ENCODE results near the gene C10orf53. TPM values are rescaled to one million over a fixed set of nuclear protein-coding genes. Genes with fewer than 3 reads are reported as not detected.
"Not testable (repeated sequence)": the region's sequence is repeated elsewhere in the genome, so short reads cannot be mapped to it uniquely, and the experiment has no call there.

The C10orf53 gene
- total RNA-seq, 1 experiment from 2014 or later: not detected

DNA sequence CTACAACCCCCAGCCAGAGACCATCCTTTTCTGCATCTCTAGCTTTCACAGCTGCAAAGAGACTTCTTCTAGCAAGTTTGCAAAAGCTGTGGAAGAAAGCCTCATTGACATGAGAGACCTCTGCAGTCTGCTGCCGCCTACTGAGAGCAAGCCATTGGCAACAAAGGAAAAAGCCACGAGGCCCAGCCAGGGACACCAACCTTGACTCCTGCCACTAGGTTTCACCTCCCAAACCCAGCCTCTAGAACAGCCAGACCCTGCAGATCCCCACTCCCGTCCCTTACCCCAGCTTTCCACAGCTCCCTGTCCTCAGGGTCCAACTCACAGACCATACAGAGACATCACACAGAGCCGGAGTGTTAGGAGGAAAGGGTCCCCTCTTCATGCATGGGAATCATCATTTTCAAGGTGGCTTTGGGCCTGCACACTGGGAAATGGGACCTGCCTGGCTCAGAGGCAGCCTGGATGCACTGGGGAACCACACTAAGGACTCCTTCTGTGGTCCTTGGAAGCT lies 14.6 kb upstream of the C10orf53 start:
- Histone ChIP-seq H3K36me3 (no peaks in the 10 kb centered on the region), H3K4me3 (no peak overlapping the region), H3K27me3 (peaks cover 51% of the 10 kb centered on the region), H3K9me3 (no peaks in the 10 kb centered on the region)
- no peak for DNase-seq

- Histone ChIP-seq H3K4me3 (no peak overlapping the region), H3K9me3 (no peaks in the 10 kb centered on the region; the same call in 1 of the 2 replicates), H3K36me3 (no peaks in the 10 kb centered on the region), H3K27me3 (peaks cover 56% of the 10 kb centered on the region)
- no peak for DNase-seq
Measured at GRCh38 chr10:49666054-49666615, 13.3 kb upstream of the C10orf53 start.

DNA sequence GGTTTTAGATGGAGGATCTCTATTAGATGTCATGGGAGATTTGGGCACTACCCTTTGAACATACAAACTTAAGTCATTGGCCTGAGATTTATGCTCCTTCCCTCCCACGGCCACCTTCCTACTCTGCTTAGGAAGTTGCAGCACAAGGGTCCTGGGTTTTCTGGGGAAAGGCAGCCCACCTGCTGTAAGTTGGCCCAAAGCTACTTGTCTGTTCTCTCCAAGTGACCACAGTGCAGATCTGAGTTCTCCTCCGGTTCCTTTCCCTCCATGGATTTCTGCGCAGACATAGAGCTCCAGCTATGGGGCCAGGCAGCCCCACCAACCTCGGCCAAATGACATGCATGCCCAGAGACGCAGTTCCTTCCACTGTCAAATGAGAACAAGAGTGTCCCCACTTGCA lies 12.8 kb upstream of the C10orf53 start:
- no peaks in the 10 kb centered on the region for H3K36me3 ChIP-seq
- no peaks in the 10 kb centered on the region; the same call in 1 of the 2 replicates for H3K9me3 ChIP-seq
- H3K27me3 ChIP-seq: peaks cover 59% of the 10 kb centered on the region
- H3K4me3 ChIP-seq: no peak overlapping the region
- no peak for DNase-seq

GRCh38 chr10:49667991-49668390 lies 11.5 kb upstream of the C10orf53 start:
- H3K9me3 ChIP-seq: no peaks in the 10 kb centered on the region; the same call in 1 of the 2 replicates
- H3K4me3 ChIP-seq: no peak overlapping the region
- peaks cover 67% of the 10 kb centered on the region for H3K27me3 ChIP-seq
- no peaks in the 10 kb centered on the region for H3K36me3 ChIP-seq
- DNase-seq: no peak

DNA sequence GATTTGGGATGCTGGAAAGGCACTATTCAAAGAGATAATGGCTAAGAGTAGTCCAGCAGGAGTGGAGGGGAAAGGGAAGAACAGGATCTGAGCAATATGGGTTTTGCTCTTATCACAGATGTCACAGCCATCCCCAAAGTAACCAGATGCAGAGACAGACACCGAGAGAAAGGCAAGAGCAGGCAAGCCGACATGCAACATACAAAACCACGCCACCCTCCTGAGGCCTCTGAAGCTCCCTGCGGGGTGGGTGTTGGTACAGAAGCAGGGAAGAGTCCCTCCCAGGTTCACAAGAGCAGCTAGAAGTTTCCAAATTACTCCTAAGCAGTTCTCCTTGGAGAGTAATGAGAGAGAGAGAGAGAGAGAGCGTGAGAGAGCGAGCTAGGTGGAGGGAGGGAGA lies 10.8 kb upstream of the C10orf53 start:
- Histone ChIP-seq H3K9me3 (no peaks in the 10 kb centered on the region; the same call in 1 of the 2 replicates), H3K27me3 (peaks cover 66% of the 10 kb centered on the region), H3K4me3 (no peak overlapping the region), H3K36me3 (no peaks in the 10 kb centered on the region)
- DNase-seq: no peak

DNA sequence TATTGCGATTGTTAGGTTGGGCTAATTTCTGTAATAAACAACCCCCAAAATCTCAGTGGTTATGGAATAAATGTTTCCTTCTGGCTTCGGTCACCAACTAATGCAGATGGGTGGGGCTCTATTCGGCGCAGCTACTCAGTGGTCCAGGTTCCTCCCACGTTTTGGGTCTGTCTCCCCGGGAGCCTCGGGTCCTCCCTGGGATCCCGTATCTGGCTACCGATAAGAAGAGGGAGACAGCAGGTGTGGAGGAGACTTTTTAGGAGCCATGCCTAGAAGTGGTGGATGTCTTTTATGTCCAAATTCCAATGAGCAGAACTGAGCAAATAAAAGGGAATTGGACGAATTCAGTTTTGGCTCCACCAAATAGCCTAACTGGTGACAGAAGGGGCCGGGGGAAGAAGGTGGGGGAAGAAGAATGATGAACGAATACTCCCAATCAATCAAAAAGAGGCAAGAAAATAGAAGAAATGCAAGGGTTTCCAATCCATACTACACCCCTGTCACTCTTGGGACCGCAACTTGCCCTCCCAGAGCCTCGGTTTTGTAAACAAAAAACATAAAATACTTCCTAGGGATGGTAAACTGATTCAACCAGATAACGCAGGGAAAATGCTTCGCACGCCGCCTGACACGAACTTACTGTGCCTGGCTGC lies 498 bp upstream of the C10orf53 start:
- H3K4me3 ChIP-seq: no peak overlapping the region

DNA sequence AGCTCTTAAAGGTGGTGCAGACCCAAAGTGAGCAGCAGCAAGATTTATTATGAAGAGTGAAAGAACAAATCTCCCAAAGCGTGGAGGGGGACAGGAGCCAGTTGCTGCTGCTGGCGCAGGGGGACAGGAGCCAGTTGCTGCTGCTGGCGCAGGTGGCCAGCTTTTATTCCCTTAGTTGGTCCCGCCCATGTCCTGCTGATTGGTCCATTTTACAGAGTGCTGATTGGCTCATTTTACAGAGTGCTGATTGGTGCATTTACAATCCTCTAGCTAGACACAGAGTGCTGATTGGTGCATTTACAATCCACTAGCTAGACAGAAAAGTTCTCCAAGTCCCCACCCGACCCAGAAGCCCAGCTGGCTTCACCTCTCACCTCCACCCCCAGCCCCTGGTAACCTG lies 3.0 kb downstream of the C10orf53 start:
- not testable (repeated sequence) for H3K36me3 ChIP-seq, DNase-seq, H3K9me3 ChIP-seq, H3K4me3 ChIP-seq
- peaks cover 36% of the 10 kb centered on the region for H3K27me3 ChIP-seq

More for the DNA sequence above, 498 bp upstream of the C10orf53 start:
- Histone ChIP-seq H3K27me3 (peaks cover 47% of the 10 kb centered on the region), H3K9me3 (peaks cover 9% of the 10 kb centered on the region; the same call in 1 of the 2 replicates), H3K36me3 (no peaks in the 10 kb centered on the region)
- no peak for DNase-seq

DNA sequence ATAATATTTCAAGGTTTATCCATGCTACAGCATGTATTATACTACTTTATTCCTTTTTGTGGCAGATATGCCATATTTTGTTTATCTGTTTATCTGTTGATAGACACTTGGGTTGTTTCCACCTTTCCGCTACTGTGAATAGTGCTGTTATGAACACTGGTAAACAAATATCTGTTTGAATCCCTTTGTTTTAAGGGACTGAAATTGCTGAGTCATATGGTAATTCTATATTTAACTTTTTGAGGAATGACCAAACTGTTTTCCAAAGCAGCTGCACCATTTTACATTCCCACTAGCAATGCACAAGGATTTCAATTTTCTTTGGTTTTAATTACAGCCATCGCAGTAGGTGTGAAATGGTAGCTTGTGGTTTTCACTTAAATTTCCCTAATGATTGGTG lies 3.4 kb downstream of the C10orf53 start:
- DNase-seq: no peak
- H3K36me3 ChIP-seq: no peaks in the 10 kb centered on the region
- no peak overlapping the region for H3K4me3 ChIP-seq
- H3K9me3 ChIP-seq: peaks cover 7% of the 10 kb centered on the region
- peaks cover 34% of the 10 kb centered on the region for H3K27me3 ChIP-seq

DNA sequence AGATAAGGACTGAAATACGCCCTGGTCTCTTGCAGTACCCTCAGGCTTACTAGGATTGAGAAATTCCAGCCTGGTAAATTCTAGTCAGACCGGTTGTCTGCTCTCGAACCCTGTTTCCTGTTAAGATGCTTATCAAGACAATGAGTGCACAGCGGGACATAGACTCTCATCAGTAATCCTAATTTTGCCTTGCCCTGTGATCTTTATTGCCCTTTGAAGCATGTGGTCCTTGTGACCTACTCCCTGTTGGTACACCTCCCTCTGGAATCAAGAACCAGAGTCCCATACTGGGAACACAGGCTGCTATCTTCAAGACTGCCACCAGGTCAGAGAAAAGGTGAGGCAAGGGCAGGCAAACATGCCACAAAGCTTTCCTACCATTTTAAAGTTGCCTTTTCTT lies 7.2 kb downstream of the C10orf53 start:
- H3K4me3 ChIP-seq: no peak overlapping the region
- no peaks in the 10 kb centered on the region for H3K36me3 ChIP-seq
- DNase-seq: no peak
- H3K9me3 ChIP-seq: no peaks in the 10 kb centered on the region; the same call in 1 of the 2 replicates
- peaks cover 38% of the 10 kb centered on the region for H3K27me3 ChIP-seq

- H3K27me3 ChIP-seq: peaks cover 44% of the 10 kb centered on the region
- no peak for DNase-seq
- H3K9me3 ChIP-seq: no peaks in the 10 kb centered on the region; the same call in 1 of the 2 replicates
- no peaks in the 10 kb centered on the region for H3K36me3 ChIP-seq
- H3K4me3 ChIP-seq: no peak overlapping the region
Measured at GRCh38 chr10:49688261-49688846, 8.9 kb downstream of the C10orf53 start.

DNA sequence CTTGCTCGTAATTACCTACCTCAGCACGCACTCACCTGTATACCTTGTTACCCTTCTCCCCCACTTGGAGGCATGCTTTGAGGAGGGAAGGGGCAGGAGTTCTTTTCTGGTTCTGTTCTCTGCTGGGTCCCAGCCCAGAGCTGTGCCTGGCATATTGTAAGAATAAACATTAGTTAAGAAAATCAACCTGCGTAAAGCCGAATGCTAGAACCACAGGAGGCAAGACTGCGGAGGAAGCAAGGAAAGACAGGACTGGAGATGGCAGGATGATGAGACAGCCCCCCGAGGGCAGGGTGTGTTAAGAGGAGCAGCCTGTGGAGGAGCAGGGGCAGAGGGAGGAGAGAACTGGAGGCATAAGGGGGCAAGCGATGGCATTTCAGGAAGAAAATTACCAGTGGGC lies 9.5 kb downstream of the C10orf53 start:
- no peaks in the 10 kb centered on the region for H3K36me3 ChIP-seq
- no peak for DNase-seq
- no peaks in the 10 kb centered on the region; the same call in 1 of the 2 replicates for H3K9me3 ChIP-seq
- H3K4me3 ChIP-seq: no peak overlapping the region
- peaks cover 49% of the 10 kb centered on the region for H3K27me3 ChIP-seq

DNA sequence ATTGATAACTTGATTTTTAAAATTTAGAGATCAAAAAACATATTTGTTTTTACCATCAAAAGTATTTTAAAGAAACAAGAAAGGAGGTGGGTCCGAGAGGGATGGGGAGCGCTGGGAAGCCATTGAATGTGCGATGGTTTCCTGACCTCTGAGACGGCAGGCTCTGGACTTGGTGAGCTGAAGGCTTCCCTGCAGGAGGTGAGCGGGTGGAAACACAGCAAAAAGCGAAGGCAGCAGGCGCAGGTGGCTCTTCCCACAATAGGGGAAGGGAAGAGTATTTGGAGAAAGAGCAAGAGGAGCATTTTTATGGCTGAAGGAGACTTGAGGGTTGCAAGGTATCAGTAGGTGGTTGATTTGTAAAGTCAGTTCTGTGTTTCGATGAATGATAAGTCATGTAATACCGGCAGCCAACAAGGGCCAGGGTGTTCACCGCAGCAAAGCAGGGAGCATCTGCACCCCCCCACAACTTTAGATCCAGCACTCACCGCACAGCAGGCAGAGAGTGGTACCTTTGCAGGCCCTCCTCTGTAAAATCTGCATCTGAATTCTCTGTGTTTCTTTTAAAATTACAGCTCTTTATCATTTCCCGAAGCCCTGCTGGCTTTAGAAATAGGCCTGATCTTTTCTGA lies 10.5 kb downstream of the C10orf53 start:
- no peak overlapping the region for H3K4me3 ChIP-seq
- DNase-seq: no peak
- H3K27me3 ChIP-seq: peaks cover 47% of the 10 kb centered on the region
- no peaks in the 10 kb centered on the region; the same call in 1 of the 2 replicates for H3K9me3 ChIP-seq
- no peaks in the 10 kb centered on the region for H3K36me3 ChIP-seq

- no peak for DNase-seq
- Histone ChIP-seq H3K9me3 (no peaks in the 10 kb centered on the region; the same call in 1 of the 2 replicates), H3K27me3 (peaks cover 46% of the 10 kb centered on the region), H3K36me3 (no peaks in the 10 kb centered on the region), H3K4me3 (no peak overlapping the region)
Measured at GRCh38 chr10:49690698-49691356, 11.4 kb downstream of the C10orf53 start.

- H3K27me3 ChIP-seq: peaks cover 52% of the 10 kb centered on the region
- no peaks in the 10 kb centered on the region; the same call in 1 of the 2 replicates for H3K9me3 ChIP-seq
- DNase-seq: no peak
- H3K4me3 ChIP-seq: no peak overlapping the region
- H3K36me3 ChIP-seq: no peaks in the 10 kb centered on the region
Measured at GRCh38 chr10:49691588-49691987, 12.1 kb downstream of the C10orf53 start.

- no peaks in the 10 kb centered on the region for H3K9me3 ChIP-seq
- peaks cover 33% of the 10 kb centered on the region for H3K27me3 ChIP-seq
Measured at GRCh38 chr10:49694466-49694865, 15.0 kb downstream of the C10orf53 start.

GRCh38 chr10:49696311-49696710 lies 16.9 kb downstream of the C10orf53 start:
- Histone ChIP-seq H3K36me3 (no peaks in the 10 kb centered on the region), H3K27me3 (peaks cover 20% of the 10 kb centered on the region), H3K4me3 (no peak overlapping the region), H3K9me3 (no peaks in the 10 kb centered on the region)
- no peak for DNase-seq

More at GRCh38 chr10:49694466-49694865, 15.0 kb downstream of the C10orf53 start:
- Histone ChIP-seq H3K36me3 (no peaks in the 10 kb centered on the region), H3K4me3 (no peak overlapping the region)
- DNase-seq: no peak
